Measurements from ENCODE around the gene TMCC1. TPM values are rescaled to one million over a fixed set of nuclear protein-coding genes. Genes with fewer than 3 reads are reported as not detected.

TMCC1 gene
- total and polyA plus RNA-seq, 4 experiments from 2014 or later: 5.1 to 39.3 (median 21.3) TPM

- peak overlapping the region in 3 of 7 donors; percentile 8 to 72 (median 30) for H3K27ac Mint-ChIP-seq
Observed at GRCh38 chr3:129603991-129604749, 289.3 kb downstream of the TMCC1 start.

GRCh38 chr3:129603561-129603942 is 290.0 kb downstream of the TMCC1 start:
- H3K4me1 Mint-ChIP-seq: peaks cover 24 to 61% (median 41%) of the 10 kb centered on the region in 4 donors
- Histone ChIP-seq H3K4me1 (ENCODE audit: insufficient read depth, low read length) (peaks cover 25% of the 10 kb centered on the region), H3K27me3 (ENCODE audit: insufficient read depth, low read length) (no peaks in the 10 kb centered on the region), H3K9me3 (ENCODE audit: control insufficient read depth in 1 of 2, low read length in 2 of 2) (no peaks in the 10 kb centered on the region), H3K36me3 (ENCODE audit: insufficient read depth, low read length) (no peaks in the 10 kb centered on the region), H3K27ac (ENCODE audit: low read depth, low read length) (no peak overlapping the region), H3K4me3 (ENCODE audit: low read length in 2 of 2) (no peak overlapping the region)
- DNase-seq: no peak
- peak overlapping the region in 7 of 8 donors; percentile 40 to 91 (median 77) for H3K4me3 Mint-ChIP-seq
- peak overlapping the region in 1 of 7 donors; percentile 30 for H3K27ac Mint-ChIP-seq
- intact Hi-C loops (cut with micrococcal nuclease): loop anchor here (10.0 kb wide), 1 partner anchor 49 kb away; no protein-coding TSS in a partner anchor
- POLR2A ChIA-PET (ENCODE audit: partially characterized antibody): interaction anchor here (3.0 to 7.7 kb wide), 3 partner anchors 9 to 26 kb away, joined by 13 to 154 read pairs (median 83); no protein-coding TSS in a partner anchor
- H3K9me3 Mint-ChIP-seq: no peaks in the 10 kb centered on the region
- CTCF ChIA-PET (ENCODE audit: partially characterized antibody): interaction anchor here (0.6 to 1.6 kb wide), 2 partner anchors 27 to 113 kb away, joined by 3 to 7 read pairs; no protein-coding TSS in a partner anchor
- peaks cover 0 to 3% of the 10 kb centered on the region in 2 donors for H3K36me3 Mint-ChIP-seq
- peaks cover 0 to 4% of the 10 kb centered on the region in 2 donors for H3K27me3 Mint-ChIP-seq

More at GRCh38 chr3:129603991-129604749, 289.3 kb downstream of the TMCC1 start:
- H3K36me3 Mint-ChIP-seq: peaks cover 0 to 3% of the 10 kb centered on the region in 2 donors
- Histone ChIP-seq H3K9me3 (ENCODE audit: control insufficient read depth in 1 of 2, low read length in 2 of 2) (no peaks in the 10 kb centered on the region), H3K4me1 (ENCODE audit: insufficient read depth, low read length) (peaks cover 28% of the 10 kb centered on the region), H3K4me3 (ENCODE audit: low read length in 2 of 2) (no peak overlapping the region), H3K27ac (ENCODE audit: low read depth, low read length) (no peak overlapping the region), H3K36me3 (ENCODE audit: insufficient read depth, low read length) (no peaks in the 10 kb centered on the region), H3K27me3 (ENCODE audit: insufficient read depth, low read length) (no peaks in the 10 kb centered on the region)
- CTCF ChIA-PET (ENCODE audit: partially characterized antibody): interaction anchor here (1.6 to 2.2 kb wide), 2 partner anchors 114 kb away, joined by 7 to 18 read pairs; no protein-coding TSS in a partner anchor
- POLR2A ChIA-PET (ENCODE audit: partially characterized antibody): interaction anchor here (2.2 to 7.7 kb wide), 6 partner anchors 9 to 164 kb away, joined by 12 to 154 read pairs (median 19); partner anchors contain the start of genes IFT122 and MBD4
- peaks cover 26 to 60% (median 43%) of the 10 kb centered on the region in 4 donors for H3K4me1 Mint-ChIP-seq
- no peaks in the 10 kb centered on the region for H3K9me3 Mint-ChIP-seq
- intact Hi-C loops (cut with micrococcal nuclease): loop anchor here (10.0 kb wide), 1 partner anchor 49 kb away; no protein-coding TSS in a partner anchor
- peak overlapping the region; percentile 69 to 91 (median 77) for H3K4me3 Mint-ChIP-seq
- H3K27me3 Mint-ChIP-seq: peaks cover 2 to 4% of the 10 kb centered on the region in 2 donors
- peak in 1 of 5 donors; percentile 7 for DNase-seq

- H3K27ac ChIP-seq (ENCODE audit: low read depth, low read length): no peak overlapping the region
- Mint-ChIP-seq H3K27me3 (peaks cover 0 to 4% of the 10 kb centered on the region in 2 donors), H3K36me3 (peaks cover 0 to 3% of the 10 kb centered on the region in 2 donors), H3K4me1 (peaks cover 21 to 61% (median 40%) of the 10 kb centered on the region in 4 donors), H3K9me3 (no peaks in the 10 kb centered on the region), H3K27ac (peak overlapping the region in 1 of 7 donors; percentile 30), H3K4me3 (peak overlapping the region in 4 of 8 donors; percentile 17 to 57 (median 38))
- H3K4me3 ChIP-seq (ENCODE audit: low read length in 2 of 2): no peak overlapping the region
- DNase-seq: no peak
- no peaks in the 10 kb centered on the region for H3K9me3 ChIP-seq (ENCODE audit: control insufficient read depth in 1 of 2, low read length in 2 of 2)
- intact Hi-C loops (cut with micrococcal nuclease): loop anchor here (10.0 kb wide), 1 partner anchor 48 kb away; no protein-coding TSS in a partner anchor
- H3K36me3 ChIP-seq (ENCODE audit: insufficient read depth, low read length): no peaks in the 10 kb centered on the region
- peaks cover 22% of the 10 kb centered on the region for H3K4me1 ChIP-seq (ENCODE audit: insufficient read depth, low read length)
- ChIA-PET POLR2A (ENCODE audit: partially characterized antibody) (interaction anchor here (7.3 to 7.7 kb wide), 2 partner anchors 8 to 26 kb away, joined by 83 to 154 read pairs; no protein-coding TSS in a partner anchor), CTCF (ENCODE audit: partially characterized antibody) (interaction anchor here (0.6 to 1.6 kb wide), 2 partner anchors 26 to 113 kb away, joined by 3 to 7 read pairs; no protein-coding TSS in a partner anchor)
- no peaks in the 10 kb centered on the region for H3K27me3 ChIP-seq (ENCODE audit: insufficient read depth, low read length)
Observed at GRCh38 chr3:129602730-129603560, 290.6 kb downstream of the TMCC1 start.

- peaks cover 20% of the 10 kb centered on the region for H3K4me1 ChIP-seq (ENCODE audit: insufficient read depth, low read length)
- Mint-ChIP-seq H3K27me3 (peaks cover 0 to 4% of the 10 kb centered on the region in 2 donors), H3K27ac (no peak overlapping the region), H3K36me3 (peaks cover 0 to 3% of the 10 kb centered on the region in 2 donors), H3K4me1 (peaks cover 21 to 59% (median 39%) of the 10 kb centered on the region in 4 donors), H3K4me3 (peak overlapping the region in 1 of 8 donors; percentile 51), H3K9me3 (no peaks in the 10 kb centered on the region)
- no peak for DNase-seq
- no peaks in the 10 kb centered on the region for H3K36me3 ChIP-seq (ENCODE audit: insufficient read depth, low read length)
- no peaks in the 10 kb centered on the region for H3K9me3 ChIP-seq (ENCODE audit: control insufficient read depth in 1 of 2, low read length in 2 of 2)
- intact Hi-C loops (cut with micrococcal nuclease): loop anchor here (10.0 kb wide), 1 partner anchor 48 kb away; no protein-coding TSS in a partner anchor
- ChIA-PET CTCF (ENCODE audit: partially characterized antibody) (interaction anchor here (1.6 kb wide), 1 partner anchor 112 kb away, joined by 7 read pairs; no protein-coding TSS in a partner anchor), POLR2A (ENCODE audit: partially characterized antibody) (interaction anchor here (7.3 to 7.7 kb wide), 2 partner anchors 7 to 25 kb away, joined by 83 to 154 read pairs; no protein-coding TSS in a partner anchor)
- no peaks in the 10 kb centered on the region for H3K27me3 ChIP-seq (ENCODE audit: insufficient read depth, low read length)
- H3K27ac ChIP-seq (ENCODE audit: low read depth, low read length): no peak overlapping the region
- H3K4me3 ChIP-seq (ENCODE audit: low read length in 2 of 2): no peak overlapping the region
Observed at GRCh38 chr3:129602309-129602708, 291.2 kb downstream of the TMCC1 start.

GRCh38 chr3:129601713-129602112 is 291.8 kb downstream of the TMCC1 start:
- no peaks in the 10 kb centered on the region for H3K9me3 ChIP-seq (ENCODE audit: control insufficient read depth in 1 of 2, low read length in 2 of 2)
- no peaks in the 10 kb centered on the region for H3K36me3 ChIP-seq (ENCODE audit: insufficient read depth, low read length)
- Mint-ChIP-seq H3K27me3 (peaks cover 0 to 4% of the 10 kb centered on the region in 2 donors), H3K4me3 (no peak overlapping the region), H3K36me3 (peaks cover 0 to 3% of the 10 kb centered on the region in 2 donors), H3K27ac (peak overlapping the region in 3 of 7 donors; percentile 42 to 74 (median 44)), H3K9me3 (no peaks in the 10 kb centered on the region), H3K4me1 (peaks cover 18 to 56% (median 37%) of the 10 kb centered on the region in 4 donors)
- peaks cover 16% of the 10 kb centered on the region for H3K4me1 ChIP-seq (ENCODE audit: insufficient read depth, low read length)
- intact Hi-C loops (cut with micrococcal nuclease): loop anchor here (10.0 kb wide), 1 partner anchor 47 kb away; no protein-coding TSS in a partner anchor
- POLR2A ChIA-PET (ENCODE audit: partially characterized antibody): interaction anchor here (7.7 kb wide), 1 partner anchor 25 kb away, joined by 154 read pairs; no protein-coding TSS in a partner anchor
- no peak overlapping the region for H3K4me3 ChIP-seq (ENCODE audit: low read length in 2 of 2)
- H3K27ac ChIP-seq (ENCODE audit: low read depth, low read length): no peak overlapping the region
- no peaks in the 10 kb centered on the region for H3K27me3 ChIP-seq (ENCODE audit: insufficient read depth, low read length)
- CTCF ChIA-PET (ENCODE audit: partially characterized antibody): no interaction called here
- no peak for DNase-seq

GRCh38 chr3:129600348-129600747 is 293.2 kb downstream of the TMCC1 start:
- CTCF ChIA-PET (ENCODE audit: partially characterized antibody): interaction anchor here (1.2 kb wide), 1 partner anchor 23 kb away, joined by 4 read pairs; no protein-coding TSS in a partner anchor
- H3K27me3 ChIP-seq (ENCODE audit: insufficient read depth, low read length): no peaks in the 10 kb centered on the region
- H3K27ac ChIP-seq (ENCODE audit: low read depth, low read length): no peak overlapping the region
- Mint-ChIP-seq H3K4me3 (no peak overlapping the region), H3K4me1 (peaks cover 15 to 56% (median 37%) of the 10 kb centered on the region in 4 donors), H3K36me3 (no peaks in the 10 kb centered on the region), H3K9me3 (no peaks in the 10 kb centered on the region), H3K27ac (peak overlapping the region in 2 of 7 donors; percentile 18 to 80), H3K27me3 (peaks cover 0 to 2% of the 10 kb centered on the region in 2 donors)
- no peaks in the 10 kb centered on the region for H3K9me3 ChIP-seq (ENCODE audit: control insufficient read depth in 1 of 2, low read length in 2 of 2)
- no peak for DNase-seq
- no peak overlapping the region for H3K4me3 ChIP-seq (ENCODE audit: low read length in 2 of 2)
- intact Hi-C loops (cut with micrococcal nuclease): loop anchor here (10.0 kb wide), 1 partner anchor 46 kb away; no protein-coding TSS in a partner anchor
- H3K36me3 ChIP-seq (ENCODE audit: insufficient read depth, low read length): no peaks in the 10 kb centered on the region
- H3K4me1 ChIP-seq (ENCODE audit: insufficient read depth, low read length): peaks cover 17% of the 10 kb centered on the region
- POLR2A ChIA-PET (ENCODE audit: partially characterized antibody): interaction anchor here (1.4 to 1.5 kb wide), 2 partner anchors 23 to 89 kb away, joined by 5 to 8 read pairs; no protein-coding TSS in a partner anchor
